Kidney epithelial cell (primary cell): ENCODE results near the gene IGLL1. TPM values are rescaled to one million over a fixed set of nuclear protein-coding genes. Genes with fewer than 3 reads are reported as not detected.

Source experiments
- DNase-seq: peaks from one replicate; pipeline ENCODE4 v3.0.0-alpha.2; 2010; ENCODE audit warnings: low read depth
- H3K27me3 ChIP-seq: 2 replicates; pipeline ENCODE4 v1.6.0; 2011; ENCODE audit warnings: low read length; ENCODE audit not compliant: control insufficient read depth, insufficient read depth
- H3K36me3 ChIP-seq: 2 replicates; pipeline ENCODE4 v1.5.1; 2011; ENCODE audit warnings: low read length; ENCODE audit not compliant: control insufficient read depth, insufficient read depth
- H3K4me3 ChIP-seq: 2 replicates; pipeline ENCODE4 v1.5.1; 2011; ENCODE audit warnings: low read depth, mild to moderate bottlenecking, control low read depth, low read length
- total RNA-seq: library from RNA; depleted of rRNA; stranded (reverse); fragments of >200 nt; gene quantifications from 2 replicates; pipeline ENCODE4 v1.2.3, GENCODE V29; 2015
- TF ChIP-seq, protein P1 (sequence below): IDR thresholded peaks from 2 replicates; pipeline ENCODE4 v1.5.1; 2011; ENCODE audit warnings: mild to moderate bottlenecking, moderate library complexity, low read length, control low read depth, inconsistent platforms; ENCODE audit not compliant: insufficient read depth, poor library complexity, severe bottlenecking

Gene IGLL1
- total RNA-seq, 1 donor from 2014 or later: not detected

GRCh38 chr22:23557467-23557866, 22.6 kb downstream of the IGLL1 start:
- TF ChIP-seq, protein P1, sequence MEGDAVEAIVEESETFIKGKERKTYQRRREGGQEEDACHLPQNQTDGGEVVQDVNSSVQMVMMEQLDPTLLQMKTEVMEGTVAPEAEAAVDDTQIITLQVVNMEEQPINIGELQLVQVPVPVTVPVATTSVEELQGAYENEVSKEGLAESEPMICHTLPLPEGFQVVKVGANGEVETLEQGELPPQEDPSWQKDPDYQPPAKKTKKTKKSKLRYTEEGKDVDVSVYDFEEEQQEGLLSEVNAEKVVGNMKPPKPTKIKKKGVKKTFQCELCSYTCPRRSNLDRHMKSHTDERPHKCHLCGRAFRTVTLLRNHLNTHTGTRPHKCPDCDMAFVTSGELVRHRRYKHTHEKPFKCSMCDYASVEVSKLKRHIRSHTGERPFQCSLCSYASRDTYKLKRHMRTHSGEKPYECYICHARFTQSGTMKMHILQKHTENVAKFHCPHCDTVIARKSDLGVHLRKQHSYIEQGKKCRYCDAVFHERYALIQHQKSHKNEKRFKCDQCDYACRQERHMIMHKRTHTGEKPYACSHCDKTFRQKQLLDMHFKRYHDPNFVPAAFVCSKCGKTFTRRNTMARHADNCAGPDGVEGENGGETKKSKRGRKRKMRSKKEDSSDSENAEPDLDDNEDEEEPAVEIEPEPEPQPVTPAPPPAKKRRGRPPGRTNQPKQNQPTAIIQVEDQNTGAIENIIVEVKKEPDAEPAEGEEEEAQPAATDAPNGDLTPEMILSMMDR: no peak
- Histone ChIP-seq H3K4me3 (no peak overlapping the region), H3K27me3 (no peaks in the 10 kb centered on the region), H3K36me3 (no peaks in the 10 kb centered on the region)
- no peak for DNase-seq

GRCh38 chr22:23557036-23557435, 23.1 kb downstream of the IGLL1 start:
- Histone ChIP-seq H3K4me3 (no peak overlapping the region), H3K36me3 (no peaks in the 10 kb centered on the region), H3K27me3 (no peaks in the 10 kb centered on the region)
- TF ChIP-seq, protein P1: no peak
- DNase-seq: no peak

- H3K36me3 ChIP-seq: no peaks in the 10 kb centered on the region
- no peak overlapping the region for H3K4me3 ChIP-seq
- DNase-seq: no peak
- no peaks in the 10 kb centered on the region for H3K27me3 ChIP-seq
- TF ChIP-seq, protein P1: no peak
Observed at GRCh38 chr22:23556026-23556620, 24.0 kb downstream of the IGLL1 start.

GRCh38 chr22:23555118-23555517, 25.0 kb downstream of the IGLL1 start:
- Histone ChIP-seq H3K36me3 (no peaks in the 10 kb centered on the region), H3K4me3 (no peak overlapping the region), H3K27me3 (no peaks in the 10 kb centered on the region)
- no peak for DNase-seq
- TF ChIP-seq, protein P1: no peak

GRCh38 chr22:23553924-23554870, 25.9 kb downstream of the IGLL1 start:
- Histone ChIP-seq H3K36me3 (no peaks in the 10 kb centered on the region), H3K4me3 (no peak overlapping the region), H3K27me3 (no peaks in the 10 kb centered on the region)
- TF ChIP-seq, protein P1: no peak
- no peak for DNase-seq

DNA sequence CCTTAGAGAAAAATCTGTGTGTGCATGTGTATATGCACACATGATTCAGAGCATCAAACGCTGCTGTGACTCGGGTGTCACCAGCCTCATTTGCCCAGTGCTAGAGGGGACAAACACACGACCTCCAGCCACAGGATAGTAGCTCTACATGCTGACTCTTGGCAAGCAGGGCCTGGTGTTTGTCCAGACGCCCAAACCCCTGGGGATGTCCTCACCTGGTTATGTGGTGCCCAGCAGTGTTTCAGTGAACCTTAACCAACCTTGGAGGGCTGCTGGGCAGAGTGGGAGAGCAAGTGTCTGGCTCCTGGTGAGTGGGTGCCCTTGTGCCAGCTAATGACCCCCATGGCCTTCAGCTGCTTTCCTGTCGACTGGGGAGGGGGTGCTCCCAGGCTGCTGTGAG, 26.7 kb downstream of the IGLL1 start:
- TF ChIP-seq, protein P1: no peak
- H3K27me3 ChIP-seq: no peaks in the 10 kb centered on the region
- H3K36me3 ChIP-seq: no peaks in the 10 kb centered on the region
- H3K4me3 ChIP-seq: no peak overlapping the region
- DNase-seq: no peak
